ENCODE data around the gene LOXL3.

DNA sequence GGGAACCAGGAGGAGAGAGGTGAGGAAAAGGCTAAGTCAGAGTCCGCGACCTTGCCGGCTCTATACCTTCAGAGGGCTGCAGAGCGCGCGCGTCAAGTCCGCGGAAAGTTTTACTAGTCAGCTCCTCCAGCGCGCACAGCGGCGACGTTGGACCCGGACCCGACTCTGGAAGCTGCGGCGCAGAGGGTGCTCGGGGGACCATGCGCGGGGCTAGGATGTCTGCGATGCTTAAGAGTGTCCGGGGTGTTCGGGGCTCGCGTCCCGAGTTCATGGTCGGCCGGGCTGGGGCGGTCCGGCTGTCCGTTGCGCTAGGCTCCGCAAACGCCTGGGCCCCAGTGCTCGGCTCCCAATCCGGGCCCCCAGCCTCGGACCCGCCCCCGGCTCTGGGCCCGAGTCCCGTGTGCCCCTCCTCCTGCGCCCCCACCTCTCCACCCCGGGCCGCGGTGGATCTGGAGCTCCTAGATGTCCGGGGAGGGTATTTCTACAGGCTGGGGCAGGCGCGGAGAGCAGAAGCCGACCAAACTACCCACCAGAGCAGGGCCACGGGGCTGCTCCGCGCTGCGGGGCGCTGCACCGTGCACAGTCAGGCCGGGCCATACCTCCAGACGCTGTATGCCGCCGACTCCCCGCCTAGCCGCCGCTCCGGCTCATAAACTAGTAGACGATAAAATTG lies 54.3 kb downstream of the LOXL3 start, which contains the start of gene LBX2:
- no peak for TF ChIP-seq CTCF (IDR thresholded peaks at IDR 0.05; ENCODE audit: poor library complexity)
- no peak for TF ChIP-seq EZH2phosphoT487 (IDR thresholded peaks at IDR 0.05; ENCODE audit: low read depth, severe bottlenecking, unreplicated experiment)

Measured in hepatocyte (in vitro differentiated cells).